HepG2 (cell line): ENCODE data around the gene BCAS3. TPM values are rescaled to one million over a fixed set of nuclear protein-coding genes. Genes with fewer than 3 reads are reported as not detected.
A peak's percentile ranks its signal among the peaks of the same experiment; 100 is the strongest.

Experiments
- ATAC-seq: fragments of 200-7000 bp; cut with Tn5 transposase; 3 replicates; pipeline ENCODE4 v1.9.1; 2020; ENCODE audit warnings: mild to moderate bottlenecking, moderate library complexity
- BruUV-seq: library from RNA; stranded (reverse); fragments of 400-500 nt; replicated peaks from 2 replicates; lab custom pipeline; 2021; lab: Mats Ljungman, UMichigan
- CTCF ChIA-PET: fragments of 300-600 bp; formaldehyde crosslinking; extraction: SDS; loops from one replicate; lab custom pipeline; 2021; ENCODE audit warnings: low total read pairs, inconsistent platforms, low intra/inter-chr PET ratio; lab: Yijun Ruan, JAX
- POLR2A ChIA-PET: fragments of 350-600 bp; sonication (Branson Sonifier 250); formaldehyde crosslinking; loops from one replicate; lab custom pipeline; 2020; ENCODE audit warnings: antibody characterized with exemption, inconsistent platforms; lab: Yijun Ruan, JAX
- DNase-seq: peaks from one replicate; pipeline ENCODE4 v3.0.0-alpha.2; 2015; ENCODE audit warnings: low spot score
- FAIRE-seq: peaks from 3 replicates; lab custom pipeline; 2011; peaks lifted over from hg19 to GRCh38; lab: Jason Lieb, UNC
- H2AFZ ChIP-seq: one replicate; pipeline ENCODE4 v1.6.1; 2011; ENCODE audit warnings: low read length, inconsistent platforms
- H3K27ac ChIP-seq: fragments of 300-600 bp; 3 replicates; pipeline ENCODE4 v1.8.0; 2011; ENCODE audit warnings: mixed run types, mild to moderate bottlenecking, mixed read lengths, low read length, inconsistent platforms; ENCODE audit not compliant: insufficient read depth; ENCODE audit errors: extremely low read length
- H3K27me3 ChIP-seq, 2 experiments: fragments of 200-600 bp in 1 of 2; 2 replicates in 1 of 2; 3 replicates in 1 of 2; pipeline versions ENCODE4 v1.6.0 to v1.8.0; 2011; ENCODE audit warnings: low read length in 2 of 2, mild to moderate bottlenecking in 2 of 2, moderate library complexity in 2 of 2, inconsistent platforms in 1 of 2; ENCODE audit not compliant: insufficient read depth in 2 of 2, control insufficient read depth in 1 of 2
- H3K36me3 ChIP-seq, 2 experiments: fragments of 200-600 bp in 1 of 2; replicated peaks in 1 of 2; 2 replicates in 1 of 2; 3 replicates in 1 of 2; pipeline versions ENCODE4 v1.5.1 to v1.8.0; 2011; ENCODE audit warnings: low read length in 2 of 2, inconsistent platforms in 1 of 2; ENCODE audit not compliant: insufficient read depth in 2 of 2, control insufficient read depth in 1 of 2
- H3K4me1 ChIP-seq: 2 replicates; pipeline ENCODE4 v1.5.1; 2012; ENCODE audit warnings: low read length, inconsistent platforms; ENCODE audit not compliant: insufficient read depth
- H3K4me2 ChIP-seq: 2 replicates; pipeline ENCODE4 v1.6.0; 2011; ENCODE audit warnings: low read depth, low read length, inconsistent platforms
- H3K4me3 ChIP-seq, 3 experiments: fragments of 200-600 bp in 1 of 3; sonication (generic), shearing (Covaris generic) in 1 of 3; replicated peaks in 1 of 3; 2 replicates each; pipeline ENCODE4 v1.5.1; 2011 to 2016; ENCODE audit warnings: low read length in 3 of 3, inconsistent platforms in 2 of 3, low read depth in 2 of 3, mild to moderate bottlenecking in 2 of 3, control low read depth in 1 of 3, mixed read lengths in 1 of 3; ENCODE audit not compliant: insufficient read depth in 1 of 3
- H3K79me2 ChIP-seq: one replicate; pipeline ENCODE4 v1.6.1; 2011; ENCODE audit warnings: low read length, inconsistent platforms; ENCODE audit not compliant: insufficient read depth
- H3K9ac ChIP-seq: 2 replicates; pipeline ENCODE4 v1.6.0; 2011; ENCODE audit warnings: mild to moderate bottlenecking, low read depth, low read length, inconsistent platforms; ENCODE audit not compliant: insufficient read depth
- H3K9me3 ChIP-seq: 2 replicates; pipeline ENCODE4 v1.5.1; 2012; ENCODE audit warnings: mild to moderate bottlenecking, low read length
- H4K20me1 ChIP-seq: 2 replicates; pipeline ENCODE4 v1.6.0; 2011; ENCODE audit warnings: inconsistent platforms, mild to moderate bottlenecking, low read length, moderate library complexity; ENCODE audit not compliant: insufficient read depth
- FOSL2 ChIP-seq: sonication (generic); formaldehyde crosslinking; IDR thresholded peaks from 2 replicates; pipeline ENCODE4 v1.4.0; 2020; ENCODE audit warnings: missing genetic modification reagents
- GMEB2 ChIP-seq: IDR thresholded peaks from 2 replicates; pipeline ENCODE4 v1.6.1; 2016; ENCODE audit warnings: missing biosample characterization, missing genetic modification reagents, low read depth
- KDM3A ChIP-seq: IDR thresholded peaks from 2 replicates; pipeline ENCODE4 v1.6.1; 2018; ENCODE audit warnings: low read depth, missing compliant biosample characterization
- KDM5B ChIP-seq: sonication (generic); formaldehyde crosslinking; IDR thresholded peaks from 2 replicates; pipeline ENCODE4 v1.4.0; 2020; ENCODE audit warnings: missing genetic modification reagents, mild to moderate bottlenecking, borderline replicate concordance
- MAFF ChIP-seq: IDR thresholded peaks from 2 replicates; pipeline ENCODE4 v1.6.1; 2011; ENCODE audit warnings: low read depth, low read length, improper control_type of control experiment
- MAFK ChIP-seq, 2 experiments: IDR thresholded peaks in 1 of 2; conservative IDR thresholded peaks in 1 of 2; 2 replicates each; pipeline ENCODE4 v1.6.1; 2011; ENCODE audit warnings: improper control_type of control experiment in 2 of 2, low read length in 2 of 2
- NBN ChIP-seq: fragments of 450-650 bp; conservative IDR thresholded peaks from 2 replicates; pipeline ENCODE4 v1.6.1; 2017
- POGZ ChIP-seq: sonication (generic); formaldehyde crosslinking; IDR thresholded peaks from 2 replicates; pipeline ENCODE4 v1.4.0; 2020; ENCODE audit warnings: mild to moderate bottlenecking, missing genetic modification reagents
- SALL1 ChIP-seq: sonication (generic); formaldehyde crosslinking; IDR thresholded peaks from 2 replicates; pipeline ENCODE4 v1.8.0; 2022; ENCODE audit warnings: mild to moderate bottlenecking, missing genetic modification reagents
- ZFP41 ChIP-seq: sonication (generic); formaldehyde crosslinking; IDR thresholded peaks from 2 replicates; pipeline ENCODE4 v1.4.0; 2020; ENCODE audit warnings: mild to moderate bottlenecking, missing genetic modification reagents, borderline replicate concordance
- ZSCAN22 ChIP-seq: sonication (generic); formaldehyde crosslinking; IDR thresholded peaks from 2 replicates; pipeline ENCODE4 v1.4.0; 2020; ENCODE audit warnings: mild to moderate bottlenecking, missing genetic modification reagents
- WGBS: methylation state at CpG from one replicate; pipeline ENCODE4 v1.1.6; 2017; ENCODE audit warnings: low lambda C conversion rate; 5-methylcytosine and 5-hydroxymethylcytosine counted together
- in situ Hi-C: cut with HindIII; loops from 2 replicates; pipeline ENCODE4 v1.10.0; 2017; ENCODE audit warnings: low pct_unique_long_range_greater_than_20kb; ENCODE audit not compliant: extremely low pct_ligation_motif_present
- intact Hi-C: fragments of 100-400 bp; cut with micrococcal nuclease; formaldehyde crosslinking; loops from one replicate; pipeline ENCODE4 v1.10.0; 2022; ENCODE audit not compliant: unreplicated experiment
- polyA plus RNA-seq, 8 experiments: library from polyadenylated mRNA; depleted of rRNA in 3 of 8; stranded (reverse) in 7 of 8; unstranded in 1 of 8; fragments of >200 nt; fragmentation: Illumina TruSeq in 4 of 8; extraction: Trizol in 4 of 8; gene quantifications; 2 replicates each; pipeline versions ENCODE4 v1.2.1 to v1.2.3, GENCODE V29; 2011 to 2016; ENCODE audit warnings: low read depth in 4 of 8, missing spikeins in 1 of 8, mixed read lengths in 1 of 8; ENCODE audit not compliant: insufficient read depth in 1 of 8
- total RNA-seq, 5 experiments: library from RNA; depleted of rRNA; stranded (reverse); fragments of >200 nt; fragmentation: Illumina TruSeq; extraction: Trizol; gene quantifications; 2 replicates each; pipeline ENCODE4 v1.2.3, GENCODE V29; 2016; ENCODE audit warnings: low read depth in 1 of 5
- TF ChIP-seq, protein P1 (sequence below): IDR thresholded peaks from 2 replicates; pipeline ENCODE4 v1.6.1; 2016; ENCODE audit warnings: control low read depth
- TF ChIP-seq, protein P2 (sequence below): sonication (generic); formaldehyde crosslinking; IDR thresholded peaks from 2 replicates; pipeline ENCODE4 v1.4.0; 2020; ENCODE audit warnings: missing genetic modification reagents, borderline replicate concordance

BCAS3 gene
- total and polyA plus RNA-seq, 2 of the 13 experiments (the other 11 are each of a cell fraction or from before 2014, with no cell fraction given): 10.7 to 11.2 TPM

DNA sequence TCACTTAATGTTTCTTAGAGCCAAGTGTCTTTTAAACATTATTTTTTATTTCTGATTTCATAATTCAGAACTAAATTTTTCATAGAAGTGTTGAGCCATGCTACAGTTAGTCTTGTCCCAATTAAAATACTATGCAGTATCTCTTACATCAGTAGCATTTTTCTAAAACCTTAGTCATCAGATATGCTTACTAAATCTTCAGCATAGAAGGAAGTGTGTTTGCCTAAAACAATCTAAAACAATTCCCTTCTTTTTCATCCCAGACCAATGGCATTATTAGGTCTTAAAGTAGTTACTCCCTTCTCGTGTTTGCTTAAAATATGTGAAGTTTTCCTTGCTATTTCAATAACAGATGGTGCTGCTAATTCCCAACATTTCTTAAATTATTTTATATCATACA lies 13.6 kb upstream of the BCAS3 start:
- Histone ChIP-seq H3K27ac (no peak overlapping the region), H3K27me3 (no peaks in the 10 kb centered on the region), H2AFZ (no peak overlapping the region), H3K9ac (no peak overlapping the region), H4K20me1 (no peaks in the 10 kb centered on the region), H3K4me2 (no peak overlapping the region), H3K4me3 (no peak overlapping the region), H3K36me3 (peaks cover 8 to 39% of the 10 kb centered on the region in 2 experiments), H3K4me1 (no peaks in the 10 kb centered on the region), H3K9me3 (no peaks in the 10 kb centered on the region), H3K79me2 (no peaks in the 10 kb centered on the region)
- intact Hi-C loops: no loop called here
- in situ Hi-C loops: no loop called here
- CTCF ChIA-PET: no interaction called here
- no TSS peak for BruUV-seq
- no peak for DNase-seq
- no peak for ATAC-seq
- TF ChIP-seq SALL1 (CRISPR knock-in tag): no peak
- peak in 1 of 2 experiments; percentile 30; a peak in 2 of 4 replicates for TF ChIP-seq MAFK (conservative IDR thresholded peaks at IDR 0.05 in 1 of 2, IDR thresholded peaks at IDR 0.05 in 1 of 2; ENCODE audit: low read length in 2 of 2)
- TF ChIP-seq FOSL2 (CRISPR knock-in tag): no peak
- TF ChIP-seq KDM3A: no peak
- no peak for TF ChIP-seq NBN
- TF ChIP-seq KDM5B: no peak
- TF ChIP-seq ZSCAN22 (CRISPR knock-in tag): no peak
- TF ChIP-seq, protein P1, sequence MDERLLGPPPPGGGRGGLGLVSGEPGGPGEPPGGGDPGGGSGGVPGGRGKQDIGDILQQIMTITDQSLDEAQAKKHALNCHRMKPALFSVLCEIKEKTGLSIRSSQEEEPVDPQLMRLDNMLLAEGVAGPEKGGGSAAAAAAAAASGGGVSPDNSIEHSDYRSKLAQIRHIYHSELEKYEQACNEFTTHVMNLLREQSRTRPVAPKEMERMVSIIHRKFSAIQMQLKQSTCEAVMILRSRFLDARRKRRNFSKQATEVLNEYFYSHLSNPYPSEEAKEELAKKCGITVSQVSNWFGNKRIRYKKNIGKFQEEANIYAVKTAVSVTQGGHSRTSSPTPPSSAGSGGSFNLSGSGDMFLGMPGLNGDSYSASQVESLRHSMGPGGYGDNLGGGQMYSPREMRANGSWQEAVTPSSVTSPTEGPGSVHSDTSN (CRISPR knock-in tag): no peak
- 0 out of 2 replicates have a peak, but pooled peaks have one; percentile 3 for TF ChIP-seq MAFF
- FAIRE-seq: no peak
- POLR2A ChIA-PET: no interaction called here
- 100% methylated on average over 1 of the region's 1 CpG for WGBS

DNA sequence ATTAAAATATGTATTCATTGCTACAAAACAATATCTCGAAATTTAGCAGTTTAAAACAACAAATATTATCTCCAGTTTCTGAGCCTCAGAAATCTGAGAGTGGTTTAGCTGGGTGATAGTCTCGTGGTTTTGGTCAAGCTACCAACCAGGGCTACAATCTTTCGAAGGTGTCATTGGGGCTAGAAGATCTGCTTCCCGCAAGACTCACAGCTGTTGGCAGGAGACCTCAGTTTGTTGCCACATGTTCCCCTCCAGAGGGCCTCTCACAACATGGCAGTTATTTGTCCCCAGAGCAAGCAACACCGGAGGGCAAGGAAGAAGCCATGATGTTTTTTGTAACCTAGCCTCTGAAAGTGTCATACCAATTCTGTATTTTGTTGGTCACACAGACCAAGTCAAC lies 12.0 kb upstream of the BCAS3 start:
- no peak overlapping the region for H3K27ac ChIP-seq
- CTCF ChIA-PET: no interaction called here
- intact Hi-C loops (no loop called here), in situ Hi-C loops (no loop called here)
- no peaks in the 10 kb centered on the region for H3K9me3 ChIP-seq
- no TSS peak for BruUV-seq
- 91% methylated on average over 5 of the region's 5 CpGs for WGBS
- H3K79me2 ChIP-seq: no peaks in the 10 kb centered on the region
- H3K9ac ChIP-seq: no peak overlapping the region
- FAIRE-seq (no peak), ATAC-seq (no peak), DNase-seq (no peak)
- H2AFZ ChIP-seq: no peak overlapping the region
- no peaks in the 10 kb centered on the region for H4K20me1 ChIP-seq
- H3K4me3 ChIP-seq: no peak overlapping the region
- H3K36me3 ChIP-seq: peaks cover 6 to 32% of the 10 kb centered on the region in 2 experiments
- H3K4me2 ChIP-seq: no peak overlapping the region
- H3K4me1 ChIP-seq: no peaks in the 10 kb centered on the region
- POLR2A ChIA-PET: interaction anchor here (3.1 kb wide), 1 partner anchor 12 kb away, joined by 11 read pairs; the partner anchor contains the start of gene BCAS3
- no peaks in the 10 kb centered on the region for H3K27me3 ChIP-seq
- no peak for TF ChIP-seq GMEB2 (CRISPR knock-in tag)
- TF ChIP-seq, protein P2, sequence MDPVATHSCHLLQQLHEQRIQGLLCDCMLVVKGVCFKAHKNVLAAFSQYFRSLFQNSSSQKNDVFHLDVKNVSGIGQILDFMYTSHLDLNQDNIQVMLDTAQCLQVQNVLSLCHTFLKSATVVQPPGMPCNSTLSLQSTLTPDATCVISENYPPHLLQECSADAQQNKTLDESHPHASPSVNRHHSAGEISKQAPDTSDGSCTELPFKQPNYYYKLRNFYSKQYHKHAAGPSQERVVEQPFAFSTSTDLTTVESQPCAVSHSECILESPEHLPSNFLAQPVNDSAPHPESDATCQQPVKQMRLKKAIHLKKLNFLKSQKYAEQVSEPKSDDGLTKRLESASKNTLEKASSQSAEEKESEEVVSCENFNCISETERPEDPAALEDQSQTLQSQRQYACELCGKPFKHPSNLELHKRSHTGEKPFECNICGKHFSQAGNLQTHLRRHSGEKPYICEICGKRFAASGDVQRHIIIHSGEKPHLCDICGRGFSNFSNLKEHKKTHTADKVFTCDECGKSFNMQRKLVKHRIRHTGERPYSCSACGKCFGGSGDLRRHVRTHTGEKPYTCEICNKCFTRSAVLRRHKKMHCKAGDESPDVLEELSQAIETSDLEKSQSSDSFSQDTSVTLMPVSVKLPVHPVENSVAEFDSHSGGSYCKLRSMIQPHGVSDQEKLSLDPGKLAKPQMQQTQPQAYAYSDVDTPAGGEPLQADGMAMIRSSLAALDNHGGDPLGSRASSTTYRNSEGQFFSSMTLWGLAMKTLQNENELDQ (CRISPR knock-in tag): no peak
- TF ChIP-seq POGZ (CRISPR knock-in tag): no peak
- TF ChIP-seq ZFP41 (CRISPR knock-in tag): no peak
